GM13977 (cell line): ENCODE results near the gene FILIP1L.

Experiments used
- DNase-seq: peaks from one replicate; pipeline ENCODE4 v3.0.0; 2012; ENCODE audit warnings: low spot score
- in situ Hi-C: fragments of 300-500 bp; cut with MboI; formaldehyde crosslinking; loops from one replicate; pipeline ENCODE4 v1.12.0; 2022; ENCODE audit warnings: low sequenced_read_pairs, low pct_unique_long_range_greater_than_20kb, mixed read lengths, inconsistent platforms; ENCODE audit not compliant: unreplicated experiment
- TF ChIP-seq, protein P1 (sequence below): IDR thresholded peaks from 2 replicates; pipeline ENCODE4 v1.5.1; 2012; ENCODE audit warnings: mild to moderate bottlenecking, control low read depth; ENCODE audit not compliant: insufficient read depth; ENCODE audit errors: extremely low read depth, missing control alignments

The FILIP1L gene

DNA sequence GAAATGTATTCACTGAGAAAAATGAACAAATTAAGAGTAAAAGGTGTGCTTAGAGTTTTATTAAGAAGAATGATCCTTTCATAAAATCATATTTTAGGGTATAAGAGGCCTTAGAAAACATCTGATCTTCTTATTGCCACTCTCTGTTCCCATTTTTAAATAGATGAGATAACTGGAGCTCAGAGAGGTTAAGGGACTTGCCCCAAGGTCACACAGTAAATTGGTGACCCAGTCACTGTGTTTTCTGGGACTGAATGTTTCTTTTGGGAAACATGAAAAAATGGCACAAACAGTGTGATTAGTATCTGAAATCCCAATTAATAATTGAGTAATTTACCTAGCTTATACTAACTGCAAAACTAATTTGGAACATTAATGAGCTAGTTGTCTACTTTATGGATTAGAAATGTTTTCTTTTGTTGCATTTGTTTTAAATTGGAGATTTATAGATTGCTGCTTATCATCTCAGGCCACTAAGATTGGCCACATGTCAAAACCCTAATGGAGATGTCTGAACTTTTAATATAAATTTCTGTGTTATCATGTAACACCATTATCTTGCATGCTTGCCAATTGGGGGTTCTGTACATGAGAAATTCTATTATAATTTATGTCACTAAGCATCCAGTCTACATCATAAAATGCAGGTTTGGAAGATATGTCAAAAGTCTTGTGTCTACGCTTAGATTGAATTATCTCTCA, 231.7 kb downstream of the FILIP1L start:
- TF ChIP-seq, protein P1, sequence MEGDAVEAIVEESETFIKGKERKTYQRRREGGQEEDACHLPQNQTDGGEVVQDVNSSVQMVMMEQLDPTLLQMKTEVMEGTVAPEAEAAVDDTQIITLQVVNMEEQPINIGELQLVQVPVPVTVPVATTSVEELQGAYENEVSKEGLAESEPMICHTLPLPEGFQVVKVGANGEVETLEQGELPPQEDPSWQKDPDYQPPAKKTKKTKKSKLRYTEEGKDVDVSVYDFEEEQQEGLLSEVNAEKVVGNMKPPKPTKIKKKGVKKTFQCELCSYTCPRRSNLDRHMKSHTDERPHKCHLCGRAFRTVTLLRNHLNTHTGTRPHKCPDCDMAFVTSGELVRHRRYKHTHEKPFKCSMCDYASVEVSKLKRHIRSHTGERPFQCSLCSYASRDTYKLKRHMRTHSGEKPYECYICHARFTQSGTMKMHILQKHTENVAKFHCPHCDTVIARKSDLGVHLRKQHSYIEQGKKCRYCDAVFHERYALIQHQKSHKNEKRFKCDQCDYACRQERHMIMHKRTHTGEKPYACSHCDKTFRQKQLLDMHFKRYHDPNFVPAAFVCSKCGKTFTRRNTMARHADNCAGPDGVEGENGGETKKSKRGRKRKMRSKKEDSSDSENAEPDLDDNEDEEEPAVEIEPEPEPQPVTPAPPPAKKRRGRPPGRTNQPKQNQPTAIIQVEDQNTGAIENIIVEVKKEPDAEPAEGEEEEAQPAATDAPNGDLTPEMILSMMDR: no peak
- in situ Hi-C loops: no loop called here
- DNase-seq: no peak

DNA sequence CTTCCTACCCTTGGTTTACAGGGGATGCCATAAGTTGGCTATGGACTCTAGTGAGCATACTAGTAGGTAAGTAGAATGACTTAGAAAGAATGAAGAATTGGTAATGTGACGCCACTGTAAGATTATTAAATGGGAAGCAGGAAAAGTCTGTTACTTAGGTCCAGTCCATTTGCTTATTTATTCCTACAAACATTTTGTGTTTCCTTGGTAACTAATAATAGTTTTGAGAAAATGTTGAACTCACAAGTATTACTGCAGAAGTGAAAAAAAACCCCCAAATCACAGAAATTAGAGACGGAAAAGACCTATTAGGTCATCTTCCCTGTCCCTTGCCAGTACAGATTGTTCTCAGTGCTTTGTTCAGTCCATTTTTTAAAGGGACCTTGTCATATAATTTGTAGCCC, 233.2 kb downstream of the FILIP1L start:
- in situ Hi-C loops: no loop called here
- TF ChIP-seq, protein P1: no peak
- no peak for DNase-seq

DNA sequence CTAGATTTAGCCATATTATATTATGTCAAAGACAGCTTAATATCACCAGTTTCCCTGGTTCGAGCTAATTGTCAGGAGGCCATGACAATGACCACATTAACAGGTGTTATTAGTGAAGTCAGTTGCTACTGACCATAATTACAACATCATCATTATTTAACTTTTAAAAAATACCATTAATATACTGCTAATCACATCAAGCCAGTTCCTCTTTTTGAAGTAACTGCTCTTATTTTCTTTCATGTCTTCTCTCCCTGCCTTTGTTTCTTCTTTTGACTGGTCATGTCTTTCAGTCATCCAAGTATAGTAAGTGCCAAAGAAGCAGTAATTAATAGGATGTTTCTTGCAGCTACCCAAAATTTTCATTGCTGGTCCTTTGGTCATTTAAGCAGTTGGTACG, 235.0 kb downstream of the FILIP1L start:
- TF ChIP-seq, protein P1: no peak
- DNase-seq: no peak
- in situ Hi-C loops: no loop called here

DNA sequence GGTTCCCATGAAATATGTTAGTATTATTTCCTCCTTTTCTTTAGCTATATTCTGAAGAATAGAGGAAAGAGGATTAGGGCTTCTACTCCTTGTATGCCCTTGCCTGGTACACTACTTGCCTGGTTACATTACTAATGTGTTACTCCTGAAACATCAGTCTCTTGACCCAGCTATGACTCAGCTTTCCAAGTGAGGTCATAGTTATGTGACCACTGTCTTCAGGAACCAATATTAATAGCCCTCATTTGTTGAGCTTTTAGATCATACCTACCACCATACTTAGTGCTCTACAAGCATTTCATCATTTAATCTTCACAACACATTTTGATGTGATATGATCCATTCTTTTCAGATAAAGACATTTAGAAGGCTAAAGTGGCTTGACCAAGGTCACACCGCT, 236.3 kb downstream of the FILIP1L start:
- peak; percentile 50 for DNase-seq
- TF ChIP-seq, protein P1: no peak
- in situ Hi-C loops: no loop called here

DNA sequence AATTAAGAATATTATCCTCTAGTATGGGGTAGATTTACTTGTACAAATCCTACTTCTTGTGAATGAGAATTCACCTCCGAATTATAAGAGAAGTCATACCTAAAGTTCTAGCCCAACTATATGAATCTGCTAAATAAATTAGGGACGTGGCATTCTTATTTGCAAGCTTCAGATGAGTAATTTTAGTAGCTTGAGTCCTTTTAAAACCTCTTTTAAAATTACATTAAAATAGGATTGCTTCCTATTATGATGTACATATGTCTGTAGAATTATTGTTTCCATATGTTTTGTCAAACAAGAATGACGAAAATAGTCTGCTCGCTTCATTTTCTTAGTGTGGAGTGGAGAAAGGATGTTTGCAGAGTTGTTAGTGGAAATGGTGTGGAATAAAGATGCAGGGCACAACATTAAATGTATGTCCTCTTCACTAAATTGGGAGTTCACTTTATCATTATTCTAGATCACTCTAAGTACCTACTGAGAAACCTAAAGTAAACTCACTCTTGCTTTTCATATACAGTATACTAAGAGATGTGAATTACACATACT, 237.2 kb downstream of the FILIP1L start:
- in situ Hi-C loops: no loop called here
- DNase-seq: no peak
- TF ChIP-seq, protein P1: no peak

DNA sequence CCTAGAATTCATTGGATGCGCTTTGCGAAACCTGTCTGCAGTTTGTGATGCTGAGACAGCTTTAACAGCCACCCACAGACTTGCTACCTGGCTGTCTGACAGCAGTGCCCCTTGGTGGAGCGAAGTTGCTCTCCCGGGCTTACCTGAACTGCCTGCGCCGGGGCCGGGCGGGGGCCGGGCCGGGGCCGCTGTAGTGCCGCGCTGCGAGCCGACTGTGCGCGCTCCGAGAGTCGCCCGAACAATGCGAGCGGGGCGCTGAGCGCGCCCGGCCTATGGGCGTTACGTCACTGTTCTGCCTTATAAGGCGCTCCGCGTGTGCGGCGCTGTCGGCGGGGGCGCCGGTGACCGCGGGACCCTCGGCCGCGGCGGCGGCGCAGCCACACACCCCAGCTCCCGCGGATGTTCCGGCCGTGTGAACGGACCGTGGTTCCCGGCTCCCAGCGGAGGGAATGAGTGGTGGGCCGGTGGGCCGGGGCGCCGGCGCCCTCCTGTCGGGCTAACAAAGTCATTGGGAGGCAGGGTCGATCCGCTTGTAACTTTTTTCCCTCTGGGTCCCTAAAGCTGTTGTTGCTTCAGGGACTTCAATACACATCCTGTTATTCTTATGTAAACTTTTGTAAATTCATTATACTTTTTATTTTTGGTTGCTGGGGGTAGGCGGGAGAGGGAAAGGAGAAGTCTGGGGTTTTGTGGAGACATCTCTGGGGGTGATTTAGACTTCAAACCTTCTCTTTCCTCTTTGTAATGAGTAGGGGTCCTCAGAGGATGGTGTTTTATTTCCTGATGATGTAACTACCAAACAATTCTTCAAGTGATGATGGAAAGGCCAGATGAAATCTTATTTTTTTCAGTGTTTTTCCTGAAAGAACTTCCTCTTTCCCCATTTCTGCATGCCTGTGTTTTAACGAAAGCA, 238.1 kb downstream of the FILIP1L start:
- in situ Hi-C loops: no loop called here
- TF ChIP-seq, protein P1: no peak
- peak; percentile 81 for DNase-seq
